K562 (cell line): ENCODE results near the gene C1orf116. TPM values are rescaled to one million over a fixed set of nuclear protein-coding genes. Genes with fewer than 3 reads are reported as not detected.

Experiments used
- ATF7 ChIP-seq: fragments of 450-650 bp; IDR thresholded peaks from 2 replicates; pipeline ENCODE4 v1.7.1; 2014; ENCODE audit warnings: mild to moderate bottlenecking, moderate library complexity
- CBX5 ChIP-seq: IDR thresholded peaks from 2 replicates; pipeline ENCODE4 v1.6.1; 2014; ENCODE audit warnings: low read depth, borderline replicate concordance
- CTBP1 ChIP-seq: fragments of 450-650 bp; IDR thresholded peaks from 2 replicates; pipeline ENCODE4 v1.6.1; 2016; ENCODE audit warnings: borderline replicate concordance
- EWSR1 ChIP-seq: fragments of 450-650 bp; IDR thresholded peaks from 2 replicates; pipeline ENCODE4 v1.6.1; 2018; ENCODE audit warnings: borderline replicate concordance, mild to moderate bottlenecking, low read depth, moderate library complexity; ENCODE audit not compliant: partially characterized antibody
- FIP1L1 ChIP-seq: fragments of 200-400 bp; formaldehyde crosslinking; IDR thresholded peaks from 2 replicates; pipeline ENCODE4 v1.6.1; 2018; ENCODE audit warnings: mild to moderate bottlenecking, low read depth, low read length; ENCODE audit not compliant: poor library complexity, severe bottlenecking
- GABPA ChIP-seq: fragments of 200-800 bp; sonication (Bioruptor generic); conservative IDR thresholded peaks from 2 replicates; pipeline ENCODE4 v1.6.1; 2016; ENCODE audit warnings: low read depth, missing genetic modification characterization, missing compliant biosample characterization
- HLTF ChIP-seq: fragments of 450-650 bp; IDR thresholded peaks from 2 replicates; pipeline ENCODE4 v1.6.1; 2016
- MCM7 ChIP-seq, 2 experiments: fragments of 450-650 bp; IDR thresholded peaks; 2 replicates each; pipeline ENCODE4 v1.6.1; 2016 to 2018
- POLR2H ChIP-seq: IDR thresholded peaks from 2 replicates; pipeline ENCODE4 v1.6.1; 2016; ENCODE audit warnings: missing genetic modification characterization, low read depth, mild to moderate bottlenecking, control low read depth, missing compliant biosample characterization, moderate library complexity
- PTRF ChIP-seq: fragments of 450-650 bp; IDR thresholded peaks from 2 replicates; pipeline ENCODE4 v1.6.1; 2016; ENCODE audit warnings: mild to moderate bottlenecking, missing genetic modification characterization, missing compliant biosample characterization
- SMARCB1 ChIP-seq: IDR thresholded peaks from 2 replicates; pipeline ENCODE4 v1.6.1; 2011; ENCODE audit warnings: improper control_type of control experiment, low read depth; ENCODE audit not compliant: insufficient read length
- TAL1 ChIP-seq: fragments of 450-650 bp; IDR thresholded peaks from 2 replicates; pipeline ENCODE4 v1.6.1; 2016; ENCODE audit warnings: mild to moderate bottlenecking
- YBX1 ChIP-seq: fragments of 450-650 bp; IDR thresholded peaks from 2 replicates; pipeline ENCODE4 v1.7.1; 2016; ENCODE audit warnings: mild to moderate bottlenecking
- ZKSCAN3 ChIP-seq: fragments of 250-450 bp; sonication (Bioruptor Pico); IDR thresholded peaks from 2 replicates; pipeline ENCODE4 v1.4.0; 2020
- ZNF121 ChIP-seq: sonication (generic); formaldehyde crosslinking; conservative IDR thresholded peaks from 2 replicates; pipeline ENCODE4 v1.8.0; 2022; ENCODE audit warnings: missing genetic modification reagents
- ZNF184 ChIP-seq: sonication (generic); formaldehyde crosslinking; IDR thresholded peaks from 2 replicates; pipeline ENCODE4 v1.5.0; 2020; ENCODE audit warnings: missing genetic modification reagents
- ZNF23 ChIP-seq: fragments of 250-450 bp; sonication (Bioruptor Pico); IDR thresholded peaks from 2 replicates; pipeline ENCODE4 v1.4.0; 2020; ENCODE audit warnings: mild to moderate bottlenecking
- ZNF232 ChIP-seq: sonication (generic); formaldehyde crosslinking; IDR thresholded peaks from 2 replicates; pipeline ENCODE4 v1.8.0; 2022; ENCODE audit warnings: mild to moderate bottlenecking, missing genetic modification reagents
- ZNF589 ChIP-seq: fragments of 200-800 bp; sonication (Bioruptor generic); IDR thresholded peaks from 2 replicates; pipeline ENCODE4 v1.6.1; 2016; ENCODE audit warnings: low read depth, missing genetic modification characterization, missing compliant biosample characterization
- polyA plus RNA-seq, 8 experiments: library from polyadenylated mRNA; depleted of rRNA in 4 of 8; stranded (reverse) in 5 of 8; unstranded in 3 of 8; fragments of >200 nt; fragmentation: Nextera tagmentation in 2 of 8; fragmentation: Illumina TruSeq in 1 of 8; extraction: Ambion mirVana in 2 of 8; extraction: Trizol in 1 of 8; gene quantifications; 2 replicates each; pipeline versions ENCODE4 v1.2.1 to v1.2.3, GENCODE V29; 2011 to 2014; ENCODE audit warnings: inconsistent platforms in 1 of 8, missing spikeins in 1 of 8
- total RNA-seq, 7 experiments: library from RNA; depleted of rRNA in 6 of 7; stranded (reverse); fragments of >200 nt in 6 of 7; fragmentation: Illumina TruSeq in 2 of 7; extraction: Trizol in 2 of 7; gene quantifications; 2 replicates each; pipeline versions ENCODE4 v1.2.1 to v1.2.3, GENCODE V29; 2011 to 2021; ENCODE audit warnings: low replicate concordance in 1 of 7
- TF ChIP-seq, protein P1 (sequence below), 2 experiments: fragments of 450-650 bp; IDR thresholded peaks; 2 replicates each; pipeline ENCODE4 v1.6.1; 2016
- TF ChIP-seq, protein P2 (sequence below), 2 experiments: fragments of 200-800 bp in 1 of 2; sonication (Bioruptor generic) in 1 of 2; sonication (generic) in 1 of 2; formaldehyde crosslinking in 1 of 2; IDR thresholded peaks in 1 of 2; conservative IDR thresholded peaks in 1 of 2; 2 replicates each; pipeline versions ENCODE4 v1.5.0 to v1.6.1; 2016 to 2020; ENCODE audit warnings: missing compliant biosample characterization in 1 of 2, missing genetic modification characterization in 1 of 2, missing genetic modification reagents in 1 of 2
- TF ChIP-seq, protein P3 (sequence below): fragments of 450-650 bp; IDR thresholded peaks from 2 replicates; pipeline ENCODE4 v1.6.1; 2016; ENCODE audit warnings: antibody characterized with exemption
- TF ChIP-seq, protein P4 (sequence below): sonication (generic); formaldehyde crosslinking; IDR thresholded peaks from 2 replicates; pipeline ENCODE4 v1.8.0; 2022; ENCODE audit warnings: mild to moderate bottlenecking, missing genetic modification reagents
- TF ChIP-seq, protein P5 (sequence below): fragments of 450-650 bp; IDR thresholded peaks from 2 replicates; pipeline ENCODE4 v1.6.1; 2017; ENCODE audit warnings: mild to moderate bottlenecking, moderate library complexity

C1orf116 gene
- total and polyA plus RNA-seq, 9 of the 15 experiments (the other 6 are each of a cell fraction or from before 2014, with no cell fraction given), result 0.62 to 3.0 (median 0.95) TPM

DNA sequence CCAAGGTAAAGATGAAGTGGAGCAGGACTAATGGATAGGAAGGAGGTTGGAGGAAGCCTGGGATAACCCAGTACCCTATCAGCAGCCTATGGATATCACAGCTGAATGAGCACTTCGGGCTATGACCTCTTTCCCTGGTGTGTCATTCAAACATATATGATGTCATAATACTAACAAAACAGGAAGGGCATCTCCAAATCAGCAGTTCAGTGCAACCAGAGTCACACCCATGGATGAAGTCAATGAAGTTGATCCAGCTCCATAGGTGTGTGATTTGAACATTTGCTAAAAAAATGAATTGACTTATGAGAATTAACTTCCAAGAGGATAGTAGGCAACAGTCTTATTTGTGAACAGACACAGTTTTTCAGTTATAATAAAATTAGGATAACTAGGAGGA is 1.7 kb upstream of the C1orf116 start (continued):
- TF ChIP-seq, protein P1, sequence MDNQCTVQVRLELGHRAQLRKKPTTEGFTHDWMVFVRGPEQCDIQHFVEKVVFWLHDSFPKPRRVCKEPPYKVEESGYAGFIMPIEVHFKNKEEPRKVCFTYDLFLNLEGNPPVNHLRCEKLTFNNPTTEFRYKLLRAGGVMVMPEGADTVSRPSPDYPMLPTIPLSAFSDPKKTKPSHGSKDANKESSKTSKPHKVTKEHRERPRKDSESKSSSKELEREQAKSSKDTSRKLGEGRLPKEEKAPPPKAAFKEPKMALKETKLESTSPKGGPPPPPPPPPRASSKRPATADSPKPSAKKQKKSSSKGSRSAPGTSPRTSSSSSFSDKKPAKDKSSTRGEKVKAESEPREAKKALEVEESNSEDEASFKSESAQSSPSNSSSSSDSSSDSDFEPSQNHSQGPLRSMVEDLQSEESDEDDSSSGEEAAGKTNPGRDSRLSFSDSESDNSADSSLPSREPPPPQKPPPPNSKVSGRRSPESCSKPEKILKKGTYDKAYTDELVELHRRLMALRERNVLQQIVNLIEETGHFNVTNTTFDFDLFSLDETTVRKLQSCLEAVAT (IDR thresholded peaks at IDR 0.05), result no peak
- TF ChIP-seq ZNF121, result no peak
- no peak for TF ChIP-seq EWSR1
- TF ChIP-seq, protein P2, sequence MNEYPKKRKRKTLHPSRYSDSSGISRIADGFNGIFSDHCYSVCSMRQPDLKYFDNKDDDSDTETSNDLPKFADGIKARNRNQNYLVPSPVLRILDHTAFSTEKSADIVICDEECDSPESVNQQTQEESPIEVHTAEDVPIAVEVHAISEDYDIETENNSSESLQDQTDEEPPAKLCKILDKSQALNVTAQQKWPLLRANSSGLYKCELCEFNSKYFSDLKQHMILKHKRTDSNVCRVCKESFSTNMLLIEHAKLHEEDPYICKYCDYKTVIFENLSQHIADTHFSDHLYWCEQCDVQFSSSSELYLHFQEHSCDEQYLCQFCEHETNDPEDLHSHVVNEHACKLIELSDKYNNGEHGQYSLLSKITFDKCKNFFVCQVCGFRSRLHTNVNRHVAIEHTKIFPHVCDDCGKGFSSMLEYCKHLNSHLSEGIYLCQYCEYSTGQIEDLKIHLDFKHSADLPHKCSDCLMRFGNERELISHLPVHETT (CRISPR knock-in tag; conservative IDR thresholded peaks at IDR 0.05 in 1 of 2, IDR thresholded peaks at IDR 0.05 in 1 of 2), result no peak
- TF ChIP-seq MCM7 (IDR thresholded peaks at IDR 0.05), result no peak
- no peak for TF ChIP-seq CBX5
- TF ChIP-seq GABPA (tag), result peak; percentile 72
- TF ChIP-seq HLTF, result no peak
- 0 out of 2 replicates have a peak, but pooled peaks have one; percentile 20 for TF ChIP-seq POLR2H (tag)
- TF ChIP-seq SMARCB1, result no peak
- TF ChIP-seq TAL1, result no peak
- TF ChIP-seq, protein P3, sequence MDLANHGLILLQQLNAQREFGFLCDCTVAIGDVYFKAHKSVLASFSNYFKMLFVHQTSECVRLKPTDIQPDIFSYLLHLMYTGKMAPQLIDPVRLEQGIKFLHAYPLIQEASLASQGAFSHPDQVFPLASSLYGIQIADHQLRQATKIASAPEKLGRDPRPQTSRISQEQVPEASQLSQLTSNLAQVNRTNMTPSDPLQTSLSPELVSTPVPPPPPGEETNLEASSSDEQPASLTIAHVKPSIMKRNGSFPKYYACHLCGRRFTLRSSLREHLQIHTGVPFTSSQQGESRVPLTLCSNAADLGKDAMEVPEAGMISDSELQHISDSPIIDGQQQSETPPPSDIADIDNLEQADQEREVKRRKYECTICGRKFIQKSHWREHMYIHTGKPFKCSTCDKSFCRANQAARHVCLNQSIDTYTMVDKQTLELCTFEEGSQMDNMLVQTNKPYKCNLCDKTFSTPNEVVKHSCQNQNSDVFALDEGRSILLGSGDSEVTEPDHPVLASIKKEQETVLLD, result no peak
- TF ChIP-seq, protein P4, sequence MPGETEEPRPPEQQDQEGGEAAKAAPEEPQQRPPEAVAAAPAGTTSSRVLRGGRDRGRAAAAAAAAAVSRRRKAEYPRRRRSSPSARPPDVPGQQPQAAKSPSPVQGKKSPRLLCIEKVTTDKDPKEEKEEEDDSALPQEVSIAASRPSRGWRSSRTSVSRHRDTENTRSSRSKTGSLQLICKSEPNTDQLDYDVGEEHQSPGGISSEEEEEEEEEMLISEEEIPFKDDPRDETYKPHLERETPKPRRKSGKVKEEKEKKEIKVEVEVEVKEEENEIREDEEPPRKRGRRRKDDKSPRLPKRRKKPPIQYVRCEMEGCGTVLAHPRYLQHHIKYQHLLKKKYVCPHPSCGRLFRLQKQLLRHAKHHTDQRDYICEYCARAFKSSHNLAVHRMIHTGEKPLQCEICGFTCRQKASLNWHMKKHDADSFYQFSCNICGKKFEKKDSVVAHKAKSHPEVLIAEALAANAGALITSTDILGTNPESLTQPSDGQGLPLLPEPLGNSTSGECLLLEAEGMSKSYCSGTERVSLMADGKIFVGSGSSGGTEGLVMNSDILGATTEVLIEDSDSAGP, result no peak
- TF ChIP-seq CTBP1, result peak; percentile 40; the same call in 1 of the 2 replicates
- TF ChIP-seq PTRF, result no peak
- no peak for TF ChIP-seq ZNF184 (CRISPR knock-in tag)
- TF ChIP-seq, protein P5, sequence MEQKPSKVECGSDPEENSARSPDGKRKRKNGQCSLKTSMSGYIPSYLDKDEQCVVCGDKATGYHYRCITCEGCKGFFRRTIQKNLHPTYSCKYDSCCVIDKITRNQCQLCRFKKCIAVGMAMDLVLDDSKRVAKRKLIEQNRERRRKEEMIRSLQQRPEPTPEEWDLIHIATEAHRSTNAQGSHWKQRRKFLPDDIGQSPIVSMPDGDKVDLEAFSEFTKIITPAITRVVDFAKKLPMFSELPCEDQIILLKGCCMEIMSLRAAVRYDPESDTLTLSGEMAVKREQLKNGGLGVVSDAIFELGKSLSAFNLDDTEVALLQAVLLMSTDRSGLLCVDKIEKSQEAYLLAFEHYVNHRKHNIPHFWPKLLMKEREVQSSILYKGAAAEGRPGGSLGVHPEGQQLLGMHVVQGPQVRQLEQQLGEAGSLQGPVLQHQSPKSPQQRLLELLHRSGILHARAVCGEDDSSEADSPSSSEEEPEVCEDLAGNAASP, result no peak
- TF ChIP-seq ZNF23 (CRISPR knock-in tag), result no peak
- peak; percentile 96 for TF ChIP-seq ATF7
- TF ChIP-seq YBX1, result no peak
- TF ChIP-seq FIP1L1, result no peak
- peak; percentile 55 for TF ChIP-seq ZNF589 (CRISPR knock-in tag)
- TF ChIP-seq ZNF232, result no peak
- TF ChIP-seq ZKSCAN3 (CRISPR knock-in tag), result no peak
